IPS DF 6.9 (cell line): ENCODE results near the gene DCUN1D1.

Experiments
- DNase-seq: peaks from one replicate; pipeline ENCODE4 v3.0.0-alpha.2; 2013; ENCODE audit warnings: low read depth, low spot score
- H3K27ac ChIP-seq: one replicate; pipeline ENCODE4 v1.5.1; 2013; ENCODE audit warnings: low read length, control low read depth
- H3K27me3 ChIP-seq: 2 replicates; pipeline ENCODE4 v1.6.1; 2013; ENCODE audit warnings: mild to moderate bottlenecking, low read length; ENCODE audit not compliant: control insufficient read depth, insufficient read depth
- H3K36me3 ChIP-seq: 2 replicates; pipeline ENCODE4 v1.6.1; 2013; ENCODE audit warnings: low read length; ENCODE audit not compliant: control insufficient read depth, insufficient read depth
- H3K4me1 ChIP-seq: 2 replicates; pipeline ENCODE4 v1.6.1; 2013; ENCODE audit warnings: low read length; ENCODE audit not compliant: control insufficient read depth, insufficient read depth
- H3K4me3 ChIP-seq: 2 replicates; pipeline ENCODE4 v1.5.1; 2013; ENCODE audit warnings: mild to moderate bottlenecking, low read length
- H3K9me3 ChIP-seq: 2 replicates; pipeline ENCODE4 v1.6.1; 2013; ENCODE audit warnings: low read length, inconsistent platforms; ENCODE audit not compliant: control insufficient read depth, insufficient read depth
- WGBS: extraction: QIAGEN DNeasy Blood & Tissue Kit; methylation state at CpG from one replicate; pipeline ENCODE4 v1.1.7; 2013; ENCODE audit warnings: mixed read lengths, missing lambda C conversion rate; ENCODE audit not compliant: insufficient read length, insufficient coverage; 5-methylcytosine and 5-hydroxymethylcytosine counted together

The DCUN1D1 gene

GRCh38 chr3:182896553-182896952, 83.8 kb downstream of the DCUN1D1 start:
- H3K27ac ChIP-seq: no peak overlapping the region
- H3K27me3 ChIP-seq: no peaks in the 10 kb centered on the region
- WGBS: 100% methylated on average over 1 of the region's 2 CpGs
- no peaks in the 10 kb centered on the region for H3K4me1 ChIP-seq
- H3K4me3 ChIP-seq: no peak overlapping the region
- H3K36me3 ChIP-seq: no peaks in the 10 kb centered on the region
- no peak for DNase-seq
- no peaks in the 10 kb centered on the region for H3K9me3 ChIP-seq

- WGBS: no CpG with 5 or more reads among the region's 8 CpGs
- Histone ChIP-seq H3K27ac (no peak overlapping the region), H3K36me3 (no peaks in the 10 kb centered on the region), H3K4me1 (no peaks in the 10 kb centered on the region), H3K9me3 (no peaks in the 10 kb centered on the region), H3K4me3 (no peak overlapping the region), H3K27me3 (no peaks in the 10 kb centered on the region)
- no peak for DNase-seq
Observed at GRCh38 chr3:182895513-182896112, 84.7 kb downstream of the DCUN1D1 start.

GRCh38 chr3:182892226-182892625, 88.1 kb downstream of the DCUN1D1 start:
- no peaks in the 10 kb centered on the region for H3K9me3 ChIP-seq
- no peak overlapping the region for H3K27ac ChIP-seq
- DNase-seq: no peak
- WGBS: no CpG with 5 or more reads among the region's 4 CpGs
- no peaks in the 10 kb centered on the region for H3K4me1 ChIP-seq
- no peaks in the 10 kb centered on the region for H3K27me3 ChIP-seq
- H3K36me3 ChIP-seq: no peaks in the 10 kb centered on the region
- no peak overlapping the region for H3K4me3 ChIP-seq

DNA sequence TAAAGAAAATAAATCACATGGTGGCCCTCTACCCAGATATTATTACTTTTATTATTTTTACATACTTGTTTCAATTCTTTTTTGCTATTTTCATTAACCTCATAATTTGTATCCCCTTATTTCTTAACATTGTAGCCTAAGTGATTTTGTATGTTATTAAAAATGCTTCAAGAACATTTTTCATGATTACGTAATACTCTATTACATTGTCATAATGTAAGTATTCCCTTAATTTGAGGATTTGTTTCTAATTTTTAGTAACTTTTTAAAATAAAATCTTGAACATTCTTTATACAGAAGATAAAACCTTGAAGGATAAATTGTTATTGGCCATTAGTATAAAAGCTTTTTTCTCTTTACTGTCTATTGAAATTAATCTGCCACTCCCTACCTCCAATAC, 89.0 kb downstream of the DCUN1D1 start:
- Histone ChIP-seq H3K36me3 (no peaks in the 10 kb centered on the region), H3K4me1 (no peaks in the 10 kb centered on the region), H3K27ac (no peak overlapping the region), H3K4me3 (no peak overlapping the region), H3K9me3 (no peaks in the 10 kb centered on the region), H3K27me3 (no peaks in the 10 kb centered on the region)
- WGBS: no CpG with 5 or more reads among the region's 1 CpG
- DNase-seq: no peak

DNA sequence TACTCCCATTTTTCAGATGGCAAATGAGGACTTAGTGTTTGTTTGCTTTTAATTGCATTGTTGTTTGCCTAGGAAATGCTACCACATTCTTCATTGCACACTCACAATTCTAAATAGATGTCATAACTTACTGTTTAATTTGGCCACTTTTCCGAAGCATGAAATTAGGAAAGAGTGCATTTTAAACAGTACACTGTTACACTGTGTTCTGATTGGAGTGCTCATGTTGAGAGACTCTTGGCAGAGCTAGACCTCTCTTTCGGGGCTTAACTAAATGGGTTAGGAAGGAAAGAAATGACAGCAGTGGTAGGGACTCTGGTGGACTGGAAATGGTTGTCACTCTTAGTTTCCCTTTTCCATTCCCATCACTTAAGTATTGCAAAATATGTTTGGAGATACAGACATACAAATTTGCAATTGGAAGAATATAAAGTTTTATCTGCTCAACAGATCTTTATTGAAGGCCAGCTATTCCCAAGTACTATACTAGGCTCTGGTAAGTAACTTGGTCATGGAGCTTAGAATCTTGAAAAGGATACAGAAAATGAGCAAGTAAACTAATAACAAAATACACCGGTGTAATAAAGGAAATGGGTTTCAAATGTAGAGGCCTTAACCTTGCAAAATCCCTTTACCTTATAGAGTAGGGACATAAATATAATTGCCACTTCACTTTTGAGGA, 90.2 kb downstream of the DCUN1D1 start:
- H3K4me3 ChIP-seq: no peak overlapping the region
- no peak for DNase-seq
- no CpG with 5 or more reads among the region's 3 CpGs for WGBS
- no peaks in the 10 kb centered on the region for H3K36me3 ChIP-seq
- H3K27me3 ChIP-seq: no peaks in the 10 kb centered on the region
- no peaks in the 10 kb centered on the region for H3K9me3 ChIP-seq
- no peaks in the 10 kb centered on the region for H3K4me1 ChIP-seq
- no peak overlapping the region for H3K27ac ChIP-seq
